Measurements from ENCODE around the gene ZFHX2. TPM values are rescaled to one million over a fixed set of nuclear protein-coding genes. Genes with fewer than 3 reads are reported as not detected.

Gene ZFHX2
- total and polyA plus RNA-seq, 2 of the 13 experiments (the other 11 are each of a cell fraction or from before 2014, with no cell fraction given), result 0.17 to 0.44 TPM

- peak; percentile 84 for TF ChIP-seq ZMYM4 (CRISPR knock-in tag; IDR thresholded peaks at IDR 0.05)
- TF ChIP-seq ZNF7 (CRISPR knock-in tag; IDR thresholded peaks at IDR 0.05), result no peak
- TF ChIP-seq, protein P1, sequence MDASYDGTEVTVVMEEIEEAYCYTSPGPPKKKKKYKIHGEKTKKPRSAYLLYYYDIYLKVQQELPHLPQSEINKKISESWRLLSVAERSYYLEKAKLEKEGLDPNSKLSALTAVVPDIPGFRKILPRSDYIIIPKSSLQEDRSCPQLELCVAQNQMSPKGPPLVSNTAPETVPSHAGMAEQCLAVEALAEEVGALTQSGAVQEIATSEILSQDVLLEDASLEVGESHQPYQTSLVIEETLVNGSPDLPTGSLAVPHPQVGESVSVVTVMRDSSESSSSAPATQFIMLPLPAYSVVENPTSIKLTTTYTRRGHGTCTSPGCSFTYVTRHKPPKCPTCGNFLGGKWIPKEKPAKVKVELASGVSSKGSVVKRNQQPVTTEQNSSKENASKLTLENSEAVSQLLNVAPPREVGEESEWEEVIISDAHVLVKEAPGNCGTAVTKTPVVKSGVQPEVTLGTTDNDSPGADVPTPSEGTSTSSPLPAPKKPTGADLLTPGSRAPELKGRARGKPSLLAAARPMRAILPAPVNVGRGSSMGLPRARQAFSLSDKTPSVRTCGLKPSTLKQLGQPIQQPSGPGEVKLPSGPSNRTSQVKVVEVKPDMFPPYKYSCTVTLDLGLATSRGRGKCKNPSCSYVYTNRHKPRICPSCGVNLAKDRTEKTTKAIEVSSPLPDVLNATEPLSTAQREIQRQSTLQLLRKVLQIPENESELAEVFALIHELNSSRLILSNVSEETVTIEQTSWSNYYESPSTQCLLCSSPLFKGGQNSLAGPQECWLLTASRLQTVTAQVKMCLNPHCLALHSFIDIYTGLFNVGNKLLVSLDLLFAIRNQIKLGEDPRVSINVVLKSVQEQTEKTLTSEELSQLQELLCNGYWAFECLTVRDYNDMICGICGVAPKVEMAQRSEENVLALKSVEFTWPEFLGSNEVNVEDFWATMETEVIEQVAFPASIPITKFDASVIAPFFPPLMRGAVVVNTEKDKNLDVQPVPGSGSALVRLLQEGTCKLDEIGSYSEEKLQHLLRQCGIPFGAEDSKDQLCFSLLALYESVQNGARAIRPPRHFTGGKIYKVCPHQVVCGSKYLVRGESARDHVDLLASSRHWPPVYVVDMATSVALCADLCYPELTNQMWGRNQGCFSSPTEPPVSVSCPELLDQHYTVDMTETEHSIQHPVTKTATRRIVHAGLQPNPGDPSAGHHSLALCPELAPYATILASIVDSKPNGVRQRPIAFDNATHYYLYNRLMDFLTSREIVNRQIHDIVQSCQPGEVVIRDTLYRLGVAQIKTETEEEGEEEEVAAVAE (CRISPR knock-in tag; IDR thresholded peaks at IDR 0.05; ENCODE audit: borderline replicate concordance), result peak; percentile 91
- no peak for TF ChIP-seq ZNF367 (CRISPR knock-in tag; IDR thresholded peaks at IDR 0.05; ENCODE audit: borderline replicate concordance)
- TF ChIP-seq ARID5B (CRISPR knock-in tag; IDR thresholded peaks at IDR 0.05), result peak; percentile 77
- TF ChIP-seq HNF4A (CRISPR knock-in tag; IDR thresholded peaks at IDR 0.05), result peak; percentile 28; the same call in 1 of the 2 replicates
- TF ChIP-seq FOXO4 (CRISPR knock-in tag; conservative IDR thresholded peaks at IDR 0.05), result no peak
- TF ChIP-seq THAP8 (CRISPR knock-in tag; IDR thresholded peaks at IDR 0.05; ENCODE audit: borderline replicate concordance), result no peak
- TF ChIP-seq RERE (CRISPR knock-in tag; IDR thresholded peaks at IDR 0.05; ENCODE audit: low read depth), result no peak
- no peak for TF ChIP-seq ZNF3 (CRISPR knock-in tag; IDR thresholded peaks at IDR 0.05)
- TF ChIP-seq PCBP2 (optimal IDR thresholded peaks at IDR 0.05; ENCODE audit: low read depth, low read length, poor library complexity, severe bottlenecking), result no peak
These were observed 15.8 kb upstream of the ZFHX2 start, which contains the start of gene AP1G2 (continued) for GRCh38 chr14:23567186-23568020.

All from HepG2 (cell line).